ENCODE measurements around the gene ATG7.
"Not testable (repeated sequence)": the region's sequence is repeated elsewhere in the genome, so short reads cannot be mapped to it uniquely, and the experiment has no call there.

ATG7 gene

GRCh38 chr3:11470031-11470853, 198.0 kb downstream of the ATG7 start:
- no peak for DNase-seq

GRCh38 chr3:11475324-11475723, 203.1 kb downstream of the ATG7 start:
- DNase-seq = no peak

GRCh38 chr3:11476735-11477144, 204.5 kb downstream of the ATG7 start:
- DNase-seq = no peak

- DNase-seq = no peak
Measured at GRCh38 chr3:11477407-11477911, 205.3 kb downstream of the ATG7 start.

- no peak for DNase-seq
Measured at GRCh38 chr3:11478167-11478566, 206.0 kb downstream of the ATG7 start.

- no peak for DNase-seq
Measured at GRCh38 chr3:11479221-11479620, 207.0 kb downstream of the ATG7 start.

- DNase-seq = no peak
Measured at GRCh38 chr3:11480663-11481298, 208.6 kb downstream of the ATG7 start.

GRCh38 chr3:11481556-11481955, 209.4 kb downstream of the ATG7 start:
- no peak for DNase-seq

GRCh38 chr3:11482021-11482420, 209.8 kb downstream of the ATG7 start:
- no peak for DNase-seq

GRCh38 chr3:11488356-11488755, 216.2 kb downstream of the ATG7 start:
- DNase-seq = not testable (repeated sequence)

GRCh38 chr3:11494131-11494916, 222.1 kb downstream of the ATG7 start:
- no peak for DNase-seq

GRCh38 chr3:11495948-11496557, 223.9 kb downstream of the ATG7 start:
- DNase-seq = no peak

GRCh38 chr3:11498177-11498576, 226.0 kb downstream of the ATG7 start:
- no peak for DNase-seq

- no peak for DNase-seq
Measured at GRCh38 chr3:11498646-11499045, 226.4 kb downstream of the ATG7 start.

GRCh38 chr3:11499144-11499543, 226.9 kb downstream of the ATG7 start:
- no peak for DNase-seq

- not testable (repeated sequence) for DNase-seq
Measured at GRCh38 chr3:11502413-11502812, 230.2 kb downstream of the ATG7 start.

GRCh38 chr3:11507719-11508118, 235.5 kb downstream of the ATG7 start:
- DNase-seq = no peak

- no peak for DNase-seq
Measured at GRCh38 chr3:11508346-11509172, 236.4 kb downstream of the ATG7 start.

GRCh38 chr3:11509173-11510000, 237.2 kb downstream of the ATG7 start:
- DNase-seq = no peak

GRCh38 chr3:11510001-11510340, 237.8 kb downstream of the ATG7 start:
- DNase-seq = no peak

GRCh38 chr3:11510356-11510755, 238.2 kb downstream of the ATG7 start:
- DNase-seq = no peak
